ENCODE data around the gene UBE3C. TPM values are rescaled to one million over a fixed set of nuclear protein-coding genes. Genes with fewer than 3 reads are reported as not detected.
"Not testable (repeated sequence)": the region's sequence is repeated elsewhere in the genome, so short reads cannot be mapped to it uniquely, and the experiment has no call there.

UBE3C gene
- total RNA-seq, 1 experiment from 2014 or later: 122 TPM

DNA sequence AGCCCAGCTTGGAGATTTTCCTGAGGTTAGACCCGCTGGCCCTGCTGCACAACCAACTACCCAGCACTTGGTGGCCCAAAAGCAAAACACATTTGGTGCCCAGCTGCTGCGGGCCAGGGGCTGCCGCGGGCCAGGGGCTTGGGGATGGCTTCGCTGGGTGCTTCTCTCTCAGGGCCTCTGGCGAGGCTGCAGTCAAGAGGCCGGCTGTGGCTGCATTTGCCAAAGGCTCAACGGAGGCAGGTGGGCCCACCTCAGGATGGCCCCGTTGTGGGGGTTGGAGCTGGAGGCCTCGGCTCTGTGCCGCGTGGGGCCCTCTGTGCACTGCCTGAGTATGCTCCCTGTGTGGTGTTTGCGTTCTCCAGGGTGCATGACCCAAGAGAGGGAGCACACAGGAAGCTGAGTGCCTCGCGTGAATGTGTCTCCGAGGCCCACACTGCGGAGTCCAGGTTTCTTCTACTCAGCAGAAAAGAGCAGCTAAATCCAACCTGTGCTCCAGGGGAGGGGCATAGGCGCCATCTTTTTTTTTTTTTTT, 17.5 kb upstream of the UBE3C start:
- Histone ChIP-seq H3K4me1 (no peaks in the 10 kb centered on the region), H3K36me3 (no peaks in the 10 kb centered on the region), H3K27ac (no peak overlapping the region), H3K4me3 (no peak overlapping the region), H3K9me3 (replicated peaks) (no peaks in the 10 kb centered on the region), H3K27me3 (0 out of 2 replicates have a peak, but pooled peaks cover 4% of the 10 kb centered on the region)
- no peak for DNase-seq

DNA sequence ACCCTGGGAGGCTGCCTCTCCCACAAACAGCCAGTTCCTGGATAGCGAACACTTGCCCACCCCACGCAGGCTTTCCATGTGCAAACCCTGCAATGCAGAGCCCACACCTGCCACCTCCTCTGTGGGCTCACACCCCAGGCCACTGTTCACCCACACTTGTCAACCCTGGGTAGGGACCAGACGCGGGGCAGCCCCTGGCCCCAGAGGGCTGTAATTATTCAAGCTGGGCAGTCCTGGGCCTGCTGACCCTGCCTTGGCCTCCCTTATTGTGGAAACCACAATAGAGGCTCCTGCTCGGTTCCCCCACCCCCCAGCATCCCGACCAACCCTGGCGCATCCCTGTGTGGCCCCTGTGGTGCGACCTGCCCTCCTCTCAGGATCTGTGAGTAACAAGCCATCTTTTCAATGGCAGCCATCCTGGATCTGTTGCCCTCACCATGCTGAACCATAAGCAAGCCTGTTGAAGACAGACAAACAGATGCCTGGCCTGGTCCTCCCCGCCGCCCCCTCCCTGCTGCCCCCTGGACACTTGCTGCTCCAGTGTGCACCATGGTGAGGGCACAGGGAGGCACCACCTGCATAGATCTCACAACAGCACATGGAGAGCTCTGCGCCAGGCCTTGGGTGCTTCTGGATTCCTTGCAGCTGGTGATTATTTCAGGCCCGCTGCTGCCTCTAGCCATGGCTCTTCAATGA, 15.8 kb upstream of the UBE3C start:
- DNase-seq: no peak
- Histone ChIP-seq H3K9me3 (replicated peaks) (no peaks in the 10 kb centered on the region), H3K27ac (no peak overlapping the region), H3K4me3 (no peak overlapping the region), H3K36me3 (no peaks in the 10 kb centered on the region), H3K27me3 (0 out of 2 replicates have a peak, but pooled peaks cover 4% of the 10 kb centered on the region), H3K4me1 (no peaks in the 10 kb centered on the region)

GRCh38 chr7:157124690-157125089, 14.0 kb upstream of the UBE3C start:
- no peak overlapping the region for H3K4me3 ChIP-seq
- no peak for DNase-seq
- no peak overlapping the region for H3K27ac ChIP-seq
- H3K9me3 ChIP-seq (replicated peaks): no peaks in the 10 kb centered on the region
- no peaks in the 10 kb centered on the region for H3K36me3 ChIP-seq
- 0 out of 2 replicates have a peak, but pooled peaks cover 4% of the 10 kb centered on the region for H3K27me3 ChIP-seq
- H3K4me1 ChIP-seq: no peaks in the 10 kb centered on the region

- Histone ChIP-seq H3K27ac (no peak overlapping the region), H3K4me1 (no peaks in the 10 kb centered on the region), H3K27me3 (0 out of 2 replicates have a peak, but pooled peaks cover 4% of the 10 kb centered on the region), H3K36me3 (no peaks in the 10 kb centered on the region), H3K9me3 (replicated peaks) (no peaks in the 10 kb centered on the region), H3K4me3 (no peak overlapping the region)
- DNase-seq: no peak
Measured at GRCh38 chr7:157125376-157126223, 13.1 kb upstream of the UBE3C start.

DNA sequence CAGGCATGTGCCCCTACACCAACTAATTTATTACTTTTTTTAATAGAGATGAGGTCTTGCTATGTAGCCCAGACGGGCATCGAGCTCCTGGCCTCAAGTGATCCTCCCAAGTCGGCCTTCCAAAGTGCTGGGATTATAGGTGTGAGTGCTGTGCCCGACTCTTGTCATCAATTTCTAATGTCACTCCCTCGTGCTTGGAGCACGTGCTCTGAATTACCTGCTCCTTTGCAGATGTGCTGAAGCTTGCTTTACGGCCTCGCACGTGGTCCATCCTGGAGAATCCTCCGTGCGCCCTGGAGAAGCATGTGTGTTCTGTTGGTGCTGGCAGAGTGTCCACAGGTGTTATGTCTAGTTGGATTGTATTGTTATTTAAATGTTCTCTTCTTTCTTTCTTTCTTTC, 11.8 kb upstream of the UBE3C start:
- Histone ChIP-seq H3K27ac (no peak overlapping the region), H3K36me3 (no peaks in the 10 kb centered on the region), H3K4me3 (no peak overlapping the region), H3K9me3 (replicated peaks) (no peaks in the 10 kb centered on the region), H3K27me3 (0 out of 2 replicates have a peak, but pooled peaks cover 4% of the 10 kb centered on the region), H3K4me1 (no peaks in the 10 kb centered on the region)
- no peak for DNase-seq

DNA sequence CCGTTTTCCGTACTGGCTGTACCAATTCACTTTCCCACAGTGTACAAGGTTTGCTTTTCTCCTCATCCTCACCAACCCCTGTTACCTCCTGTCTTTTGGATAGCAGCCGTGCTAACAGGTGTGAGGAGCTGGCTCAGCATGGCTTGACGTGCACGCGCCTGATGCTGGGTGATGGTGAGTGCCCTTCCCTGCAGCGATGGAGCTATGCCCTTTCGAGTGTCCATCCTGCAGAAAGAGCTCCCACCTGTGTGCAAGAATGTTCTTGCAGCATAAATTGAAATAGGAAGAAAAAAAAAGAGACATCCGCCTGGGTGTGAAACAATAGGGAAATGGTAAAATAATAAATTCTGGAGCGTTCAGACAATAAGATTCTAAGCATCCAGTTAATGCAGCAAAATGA, 9.5 kb upstream of the UBE3C start:
- Histone ChIP-seq H3K4me3 (no peak overlapping the region), H3K4me1 (no peaks in the 10 kb centered on the region), H3K36me3 (no peaks in the 10 kb centered on the region), H3K9me3 (replicated peaks) (no peaks in the 10 kb centered on the region), H3K27ac (no peak overlapping the region), H3K27me3 (0 out of 2 replicates have a peak, but pooled peaks cover 4% of the 10 kb centered on the region)
- no peak for DNase-seq

DNA sequence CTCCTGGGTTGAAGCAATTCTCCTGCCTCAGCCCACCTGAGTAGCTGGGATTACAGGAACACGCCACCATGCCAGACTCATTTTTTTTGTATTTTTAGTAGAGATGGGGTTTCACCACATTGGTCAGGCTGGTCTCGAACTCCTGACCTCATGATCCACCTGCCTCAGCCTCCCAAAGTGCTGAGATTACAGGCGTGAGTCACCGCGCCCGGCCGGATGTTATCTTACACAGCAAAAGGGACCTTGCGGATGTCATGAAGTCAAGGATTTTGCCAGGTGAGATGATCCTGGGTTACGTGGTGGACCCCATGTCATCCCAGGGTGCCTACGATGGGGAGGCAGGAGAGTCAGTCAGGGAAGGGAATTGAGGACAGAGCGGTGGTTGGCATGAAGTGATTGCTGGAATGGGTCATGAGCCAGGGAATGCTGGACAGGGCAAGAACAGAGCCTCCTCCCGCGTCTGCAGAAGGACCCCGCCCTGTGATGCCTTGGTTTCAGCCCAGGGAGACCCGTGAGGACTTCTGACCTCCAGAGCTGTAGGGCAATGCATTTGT, 8.7 kb upstream of the UBE3C start:
- H3K27ac ChIP-seq: no peak overlapping the region
- no peaks in the 10 kb centered on the region for H3K36me3 ChIP-seq
- H3K27me3 ChIP-seq: 0 out of 2 replicates have a peak, but pooled peaks cover 4% of the 10 kb centered on the region
- H3K9me3 ChIP-seq (replicated peaks): no peaks in the 10 kb centered on the region
- H3K4me1 ChIP-seq: no peaks in the 10 kb centered on the region
- no peak for DNase-seq
- no peak overlapping the region for H3K4me3 ChIP-seq

DNA sequence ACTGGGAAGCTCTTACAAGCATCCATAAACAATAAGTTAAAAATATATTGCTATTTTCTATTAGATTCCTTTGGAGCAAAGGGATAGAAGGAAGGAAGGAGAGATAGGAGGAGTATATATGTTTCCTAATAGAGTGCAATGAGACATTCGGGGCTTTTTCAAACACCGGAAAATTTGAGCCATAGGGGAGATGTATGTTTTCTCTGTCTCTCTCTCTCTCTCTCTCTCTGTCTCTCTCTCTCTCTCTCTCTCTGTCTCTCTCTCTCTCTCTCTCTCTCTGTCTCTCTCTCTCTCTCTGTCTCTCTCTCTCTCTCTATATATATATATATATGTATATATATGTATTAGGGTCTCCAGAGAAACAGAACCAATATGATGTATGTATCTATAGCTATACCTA, 7.9 kb upstream of the UBE3C start:
- not testable (repeated sequence) for H3K4me3 ChIP-seq; H3K4me1 ChIP-seq; H3K27me3 ChIP-seq; H3K9me3 ChIP-seq (replicated peaks); H3K36me3 ChIP-seq; DNase-seq; H3K27ac ChIP-seq

GRCh38 chr7:157132796-157133195, 5.9 kb upstream of the UBE3C start:
- no peak for DNase-seq
- H3K27me3 ChIP-seq: no peaks in the 10 kb centered on the region
- H3K9me3 ChIP-seq (replicated peaks): no peaks in the 10 kb centered on the region
- no peaks in the 10 kb centered on the region for H3K36me3 ChIP-seq
- H3K4me1 ChIP-seq: no peaks in the 10 kb centered on the region
- H3K4me3 ChIP-seq: no peak overlapping the region
- no peak overlapping the region for H3K27ac ChIP-seq

- DNase-seq: no peak
- Histone ChIP-seq H3K27me3 (no peaks in the 10 kb centered on the region), H3K4me1 (0 out of 2 replicates have a peak, but pooled peaks cover 4% of the 10 kb centered on the region), H3K9me3 (replicated peaks) (no peaks in the 10 kb centered on the region), H3K4me3 (no peak overlapping the region), H3K27ac (no peak overlapping the region), H3K36me3 (no peaks in the 10 kb centered on the region)
Measured at GRCh38 chr7:157133304-157133703, 5.4 kb upstream of the UBE3C start.

DNA sequence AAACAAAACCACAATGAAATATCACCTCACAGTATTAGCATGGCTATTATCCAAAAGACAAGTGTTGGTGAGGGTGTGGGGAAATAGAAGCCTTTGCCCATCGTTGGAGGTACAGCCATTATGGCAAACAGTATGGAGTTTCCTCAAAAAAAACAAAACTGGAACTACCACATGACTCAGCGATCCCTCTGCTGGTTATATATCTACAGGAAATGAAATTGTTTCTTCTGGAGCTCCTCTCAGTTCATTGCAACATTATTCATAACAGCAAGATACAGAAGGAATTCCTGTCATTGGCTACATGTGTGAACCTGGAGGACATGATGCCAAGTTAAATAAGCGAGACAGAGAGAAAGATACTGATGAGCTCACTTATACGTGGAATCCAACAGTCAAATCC, 2.4 kb upstream of the UBE3C start:
- Histone ChIP-seq H3K27ac (no peak overlapping the region), H3K36me3 (peaks cover 5% of the 10 kb centered on the region; the same call in 1 of the 2 replicates), H3K4me1 (peaks cover 9% of the 10 kb centered on the region), H3K9me3 (replicated peaks) (no peaks in the 10 kb centered on the region), H3K4me3 (no peak overlapping the region), H3K27me3 (no peaks in the 10 kb centered on the region)
- peak in 1 of 2 experiments; percentile 44 for DNase-seq

DNA sequence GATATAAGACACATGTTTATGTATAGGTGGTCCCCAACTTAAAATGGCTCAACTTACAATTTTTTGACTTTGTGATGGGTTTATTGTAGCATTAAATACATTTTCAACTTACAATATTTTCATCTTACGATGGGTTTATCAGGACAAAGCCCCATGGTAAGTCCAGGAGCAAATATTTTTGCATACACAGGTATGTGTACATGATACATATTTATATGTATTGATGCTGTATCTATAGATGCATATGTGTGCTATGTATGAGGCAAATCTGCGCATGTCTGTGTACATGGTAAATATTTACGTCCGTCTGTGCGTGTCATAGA, 664 bp upstream of the UBE3C start:
- DNase-seq: no peak

GRCh38 chr7:157139111-157139809, 534 bp downstream of the UBE3C start:
- no peaks in the 10 kb centered on the region for H3K9me3 ChIP-seq (replicated peaks)
- H3K4me1 ChIP-seq: peaks cover 9% of the 10 kb centered on the region
- H3K27ac ChIP-seq: peak overlapping the region; percentile 80
- peaks cover 20% of the 10 kb centered on the region for H3K36me3 ChIP-seq
- peak overlapping the region; percentile 96 for H3K4me3 ChIP-seq
- H3K27me3 ChIP-seq: no peaks in the 10 kb centered on the region
- DNase-seq: peak; percentile 21 to 42

More for the DNA sequence above, 664 bp upstream of the UBE3C start:
- Histone ChIP-seq H3K4me3 (peak overlapping the region; percentile 96), H3K36me3 (peaks cover 18% of the 10 kb centered on the region), H3K4me1 (peaks cover 9% of the 10 kb centered on the region), H3K27me3 (no peaks in the 10 kb centered on the region), H3K27ac (peak overlapping the region; percentile 80), H3K9me3 (replicated peaks) (no peaks in the 10 kb centered on the region)

DNA sequence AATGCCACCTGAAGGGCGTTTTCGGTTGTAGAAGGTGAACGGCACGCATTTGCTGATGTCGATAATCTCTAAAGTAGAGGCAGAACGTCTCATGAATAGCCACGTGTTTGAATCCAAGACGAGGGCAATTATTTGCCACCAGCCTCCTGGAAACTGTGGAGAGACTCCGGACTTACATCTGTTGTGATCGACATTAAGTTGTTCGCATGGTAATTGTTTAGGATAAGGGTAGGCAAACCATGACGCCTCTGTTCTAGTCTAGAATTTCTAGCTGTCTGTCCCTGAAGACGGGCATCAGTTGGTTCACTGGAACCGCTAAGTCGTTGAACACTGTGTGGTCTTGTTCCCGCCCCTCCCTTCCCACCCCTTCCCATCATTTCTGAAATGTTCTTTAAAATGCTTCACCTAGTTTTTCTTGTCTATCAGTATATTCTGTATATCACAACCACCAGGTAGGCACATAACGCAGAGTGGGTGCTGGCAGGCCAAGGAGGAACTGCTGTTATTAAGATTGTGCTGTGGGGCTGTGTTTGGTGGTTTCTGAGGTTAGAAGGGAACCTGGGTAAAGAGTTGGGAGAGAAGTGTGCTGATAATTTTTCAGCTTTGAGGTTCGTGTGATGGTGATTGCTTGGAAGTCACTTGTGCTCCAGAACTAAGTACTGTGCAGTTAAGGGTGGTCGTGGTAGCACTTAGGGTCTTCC, 1.2 kb downstream of the UBE3C start:
- Histone ChIP-seq H3K4me3 (peak overlapping the region; percentile 96), H3K4me1 (peaks cover 9% of the 10 kb centered on the region), H3K36me3 (peaks cover 26% of the 10 kb centered on the region), H3K27me3 (no peaks in the 10 kb centered on the region), H3K27ac (peak overlapping the region; percentile 80), H3K9me3 (replicated peaks) (no peaks in the 10 kb centered on the region)
- peak in 1 of 2 experiments; percentile 28 for DNase-seq

Data from SJCRH30 (cell line).